Astrocyte of the spinal cord (primary cell): ENCODE measurements around the gene ID2.

Source experiments
- DNase-seq: peaks from one replicate; pipeline ENCODE4 v3.0.0; 2011; ENCODE audit warnings: low read depth, low spot score
- H3K4me3 ChIP-seq: 2 replicates; pipeline ENCODE4 v1.5.1; 2011; ENCODE audit warnings: low read depth, mild to moderate bottlenecking, low read length, moderate library complexity
- CTCF ChIP-seq: IDR thresholded peaks from 2 replicates; pipeline ENCODE4 v1.5.1; 2012; ENCODE audit warnings: low read depth, mild to moderate bottlenecking, low read length, inconsistent platforms
- in situ Hi-C: cut with HindIII; loops from 2 replicates; pipeline ENCODE4 v1.10.0; 2017; ENCODE audit warnings: low sequenced_read_pairs

ID2 gene

GRCh38 chr2:8654483-8654882 is 27.4 kb upstream of the ID2 start:
- no peak for TF ChIP-seq CTCF

GRCh38 chr2:8656160-8656641 is 25.7 kb upstream of the ID2 start:
- in situ Hi-C loops = no loop called here
- no peak for TF ChIP-seq CTCF
- DNase-seq = peak; percentile 81
- H3K4me3 ChIP-seq = no peak overlapping the region

More at GRCh38 chr2:8654483-8654882, 27.4 kb upstream of the ID2 start:
- no peak for DNase-seq
- in situ Hi-C loops = no loop called here
- H3K4me3 ChIP-seq = no peak overlapping the region

- no peak for DNase-seq
- no peak for TF ChIP-seq CTCF
- in situ Hi-C loops = no loop called here
- H3K4me3 ChIP-seq = no peak overlapping the region
These were observed 25.0 kb upstream of the ID2 start for GRCh38 chr2:8656811-8657210.

GRCh38 chr2:8657423-8658062 is 24.3 kb upstream of the ID2 start:
- in situ Hi-C loops = no loop called here
- H3K4me3 ChIP-seq = no peak overlapping the region
- no peak for DNase-seq
- TF ChIP-seq CTCF = no peak

GRCh38 chr2:8658064-8658862 is 23.6 kb upstream of the ID2 start:
- TF ChIP-seq CTCF = no peak
- no peak overlapping the region for H3K4me3 ChIP-seq
- DNase-seq = no peak
- in situ Hi-C loops = no loop called here

GRCh38 chr2:8659092-8659734 is 22.6 kb upstream of the ID2 start:
- H3K4me3 ChIP-seq = no peak overlapping the region
- no peak for DNase-seq
- no peak for TF ChIP-seq CTCF
- in situ Hi-C loops = no loop called here
